ENCODE measurements around the gene OTOA.
"Not testable (repeated sequence)": the region's sequence is repeated elsewhere in the genome, so short reads cannot be mapped to it uniquely, and the experiment has no call there.

DNA sequence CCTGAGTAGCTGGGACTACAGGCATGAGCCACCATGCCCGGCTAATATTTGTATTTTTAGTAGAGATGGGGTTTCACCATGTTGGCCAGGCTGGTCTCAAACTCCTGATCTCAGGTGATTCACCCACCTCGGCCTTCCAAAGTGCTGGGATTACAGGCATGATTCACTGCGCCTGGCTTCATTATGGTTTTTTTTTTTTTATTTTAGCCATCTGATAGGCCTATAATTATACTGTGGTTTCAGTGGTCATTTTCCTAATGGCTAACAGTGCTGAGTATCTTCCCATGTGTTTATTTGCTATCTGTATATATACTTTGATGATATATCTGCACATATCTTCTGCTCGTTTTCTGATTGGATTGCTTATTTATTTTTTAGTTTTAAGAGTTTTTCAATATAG is 10.7 kb downstream of the OTOA start:
- TF ChIP-seq CEBPB (IDR thresholded peaks at IDR 0.05); CTCF (IDR thresholded peaks at IDR 0.05); TFCP2L1 (CRISPR knock-in tag; IDR thresholded peaks at IDR 0.05); FOXS1 (CRISPR knock-in tag; IDR thresholded peaks at IDR 0.05); KDM1A (IDR thresholded peaks at IDR 0.05; ENCODE audit: low read depth); EP300 (IDR thresholded peaks at IDR 0.05); MAX (IDR thresholded peaks at IDR 0.05); POLR2A (IDR thresholded peaks at IDR 0.05; ENCODE audit: low read length); HDAC2 (IDR thresholded peaks at IDR 0.05); RAD21 (conservative IDR thresholded peaks at IDR 0.05 in 1 of 2, IDR thresholded peaks at IDR 0.05 in 1 of 2); HMGXB4 (CRISPR knock-in tag; IDR thresholded peaks at IDR 0.05; ENCODE audit: borderline replicate concordance): not testable (repeated sequence)

Measured in A549 (cell line).